ELR (cell line): Measurements from ENCODE around the gene BARHL1.

Experiments used
- DNase-seq: peaks from one replicate; pipeline ENCODE4 v3.0.0-alpha.2; 2015; ENCODE audit warnings: low read depth

Gene BARHL1

GRCh38 chr9:132587592-132587955, 5.2 kb downstream of the BARHL1 start:
- no peak for DNase-seq

DNA sequence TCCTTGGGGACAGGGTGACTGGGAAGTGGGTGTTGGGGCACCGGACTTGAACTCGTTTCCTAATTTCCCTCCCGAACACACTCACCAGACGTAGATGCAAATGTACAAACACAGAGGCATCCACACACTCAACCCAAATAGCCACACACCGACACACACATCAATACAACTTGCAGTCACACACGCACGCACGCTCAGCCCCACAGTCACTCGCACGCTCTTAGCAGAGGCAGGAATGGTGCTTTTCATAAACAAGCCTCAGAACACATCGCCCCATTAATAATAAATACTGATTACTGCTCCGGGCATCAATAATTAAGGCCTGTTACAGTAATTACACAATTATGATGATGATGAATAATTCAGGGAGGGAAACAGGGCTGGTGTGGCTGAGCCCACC, 5.7 kb downstream of the BARHL1 start:
- no peak for DNase-seq

GRCh38 chr9:132588501-132589147, 6.2 kb downstream of the BARHL1 start:
- DNase-seq = no peak

DNA sequence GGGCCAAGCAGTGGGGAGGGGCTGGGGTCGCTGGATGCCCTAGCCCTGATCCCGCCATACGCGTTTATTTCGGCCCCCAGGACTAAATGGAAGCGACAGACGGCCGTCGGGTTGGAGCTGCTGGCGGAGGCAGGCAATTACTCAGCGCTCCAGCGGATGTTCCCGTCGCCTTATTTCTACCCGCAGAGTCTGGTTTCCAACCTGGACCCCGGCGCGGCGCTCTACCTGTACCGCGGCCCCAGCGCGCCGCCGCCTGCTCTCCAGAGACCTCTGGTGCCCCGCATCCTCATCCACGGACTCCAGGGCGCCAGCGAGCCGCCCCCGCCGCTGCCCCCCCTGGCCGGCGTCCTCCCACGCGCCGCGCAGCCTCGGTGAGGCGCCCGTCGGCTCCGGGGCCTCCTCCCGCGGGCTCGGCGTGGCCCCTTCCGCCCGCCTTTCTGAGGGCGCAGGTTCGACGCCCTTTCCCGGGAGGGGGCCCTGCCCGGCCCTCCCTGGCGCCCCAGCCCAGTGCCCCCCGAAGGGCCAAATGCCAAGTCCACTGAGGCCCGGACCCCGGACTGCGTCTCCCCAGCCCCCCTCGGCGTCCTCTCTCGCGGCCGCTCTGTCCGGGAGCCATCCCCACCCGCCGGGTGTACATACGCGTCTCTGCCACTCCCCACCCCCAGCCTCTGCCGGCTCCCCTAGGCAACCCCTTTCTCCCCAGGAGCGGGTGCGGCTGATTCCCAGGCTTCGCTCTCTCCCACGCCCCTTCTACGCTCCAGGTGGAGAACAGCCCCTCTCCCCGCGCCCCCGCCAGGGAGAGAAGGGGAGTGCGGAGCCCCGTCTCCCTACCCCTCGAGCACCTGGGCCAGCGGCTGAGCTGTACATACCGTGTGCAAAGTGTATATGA, 7.0 kb downstream of the BARHL1 start:
- no peak for DNase-seq

GRCh38 chr9:132590037-132590317, 7.6 kb downstream of the BARHL1 start:
- DNase-seq = no peak

- DNase-seq = no peak
Observed at GRCh38 chr9:132590318-132591182, 8.1 kb downstream of the BARHL1 start.

- DNase-seq = no peak
Observed at GRCh38 chr9:132591244-132591643, 8.8 kb downstream of the BARHL1 start.

DNA sequence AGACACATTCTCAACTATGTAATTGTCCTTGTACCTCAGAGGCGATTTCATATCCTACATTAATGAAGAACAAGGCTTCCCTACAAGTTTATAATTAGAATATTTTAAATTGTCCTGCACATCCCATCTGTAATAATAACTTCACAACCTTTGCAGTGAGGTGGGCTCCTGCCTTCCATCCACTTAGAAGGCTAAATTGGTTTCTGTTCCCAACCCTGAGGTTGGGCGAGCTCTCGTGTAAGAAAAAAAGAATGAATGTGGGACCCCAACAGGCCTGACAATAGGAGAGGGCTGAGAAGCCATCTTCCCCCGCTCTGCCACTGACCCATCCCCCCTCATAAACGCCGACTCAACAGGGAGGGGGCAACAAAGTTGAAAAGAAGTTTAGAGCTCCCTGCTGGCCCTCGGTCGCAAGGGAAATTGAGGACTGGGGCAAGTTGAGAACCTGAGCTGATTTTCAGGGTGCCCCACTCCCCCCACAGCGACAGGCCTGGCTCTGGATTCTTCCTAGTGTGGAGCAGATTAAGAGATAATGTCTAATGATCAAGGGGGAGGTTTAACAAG, 9.4 kb downstream of the BARHL1 start:
- DNase-seq = no peak

- DNase-seq = no peak
Observed at GRCh38 chr9:132592451-132592850, 10.0 kb downstream of the BARHL1 start.

DNA sequence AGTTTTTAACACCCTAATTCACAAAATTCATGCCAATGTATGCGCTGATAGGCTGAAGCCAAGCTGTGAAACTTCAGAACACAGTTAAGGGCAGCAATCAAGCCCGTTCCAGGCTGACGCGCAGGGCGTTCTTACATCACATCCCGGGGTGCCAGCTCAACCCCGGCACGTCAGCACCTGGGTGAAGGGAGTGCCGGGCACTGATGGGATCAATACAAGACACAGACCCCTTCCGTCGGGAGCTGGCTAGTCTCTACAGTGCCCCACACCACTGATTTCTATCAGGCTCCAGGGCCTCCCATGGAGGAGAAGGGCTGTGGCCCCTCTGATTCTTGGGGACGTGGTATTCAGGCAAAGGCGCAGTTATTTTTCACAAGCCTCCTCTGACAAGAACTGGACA, 12.0 kb downstream of the BARHL1 start:
- no peak for DNase-seq

- DNase-seq = no peak
Observed at GRCh38 chr9:132595319-132595718, 12.9 kb downstream of the BARHL1 start.

GRCh38 chr9:132596200-132596599, 13.8 kb downstream of the BARHL1 start:
- DNase-seq = no peak

DNA sequence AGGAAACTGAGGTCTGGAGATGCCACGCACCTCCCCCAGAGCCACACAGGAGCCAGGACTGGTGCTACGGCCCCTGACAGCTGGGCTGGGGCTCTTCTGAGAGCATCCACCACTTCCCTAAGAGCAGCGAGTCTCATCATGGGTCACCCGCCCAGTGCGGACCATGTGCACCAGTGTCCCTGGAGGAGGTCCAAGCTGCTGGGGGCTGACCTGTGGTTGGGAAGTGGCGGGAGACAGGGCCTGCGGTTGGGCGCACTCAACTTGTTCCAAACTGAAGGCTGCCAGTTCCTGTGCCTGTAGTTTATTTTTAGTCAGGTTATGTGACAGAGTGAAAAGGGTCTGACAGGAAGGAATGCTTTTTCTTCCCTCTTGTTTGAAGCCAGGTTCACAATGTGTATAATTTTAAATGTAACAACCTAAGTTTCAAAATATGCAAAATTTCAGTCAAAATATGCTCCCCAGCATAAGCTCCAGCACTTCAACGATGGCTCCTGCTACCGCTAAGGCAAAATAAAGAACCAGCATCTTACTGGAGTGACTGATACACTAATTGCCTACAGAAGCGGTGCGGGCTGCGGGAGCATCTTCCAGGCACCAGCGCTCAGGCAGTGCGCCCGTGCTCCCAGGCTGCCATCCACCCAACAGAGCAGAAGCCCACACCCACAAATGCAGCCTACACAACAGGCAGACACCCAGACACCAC, 14.8 kb downstream of the BARHL1 start:
- no peak for DNase-seq

DNA sequence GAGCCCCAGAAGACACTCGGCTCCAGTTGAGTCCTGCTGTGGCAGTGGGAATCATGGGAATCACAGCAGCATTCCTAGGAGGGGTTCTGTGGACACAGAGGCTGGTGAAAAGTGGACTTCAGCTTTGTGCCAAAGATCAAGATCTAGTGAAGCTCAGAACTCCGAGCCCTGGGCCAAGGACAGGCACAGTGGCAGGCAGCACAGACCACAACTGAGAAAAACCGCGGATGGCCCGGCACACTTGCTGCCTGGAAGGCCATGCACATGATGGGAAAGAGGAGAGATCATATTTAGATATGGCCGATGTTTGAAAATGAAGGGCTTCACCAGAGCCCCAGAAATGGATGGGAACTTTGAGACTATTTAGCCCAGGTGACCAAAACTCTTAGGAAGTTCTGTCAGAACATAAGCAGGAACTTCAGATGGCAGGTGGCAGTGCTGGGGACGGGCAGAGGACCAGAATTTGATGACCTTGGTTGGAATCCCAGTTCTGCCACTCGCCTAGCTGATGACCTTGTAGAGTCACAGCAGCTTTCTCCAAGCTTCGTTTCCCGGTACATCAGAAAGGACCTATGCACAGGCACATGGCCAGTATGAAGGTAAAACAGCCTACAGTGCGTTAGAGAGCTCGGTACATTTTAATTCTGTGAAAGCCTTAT, 18.0 kb downstream of the BARHL1 start:
- DNase-seq = no peak

DNA sequence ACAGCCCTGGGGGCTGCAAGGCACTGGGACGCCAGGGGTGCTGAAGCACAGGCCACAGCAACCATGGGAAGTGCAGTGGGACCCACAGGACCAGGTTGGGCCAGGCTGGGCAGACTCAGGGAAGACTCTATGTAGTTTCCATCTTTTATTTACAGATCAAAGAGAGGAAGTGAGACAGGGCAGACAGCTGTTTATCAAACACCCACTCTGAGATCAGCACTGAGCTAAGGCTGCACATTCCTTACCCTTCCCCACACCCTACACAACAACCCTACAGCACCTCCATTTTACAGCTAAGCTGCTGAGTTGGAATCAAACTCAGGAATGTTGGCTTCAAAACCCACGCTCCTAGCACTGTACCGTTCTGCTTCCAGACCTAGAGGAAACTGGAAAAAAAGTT, 19.8 kb downstream of the BARHL1 start:
- DNase-seq = no peak

GRCh38 chr9:132605387-132605786, 23.0 kb downstream of the BARHL1 start:
- DNase-seq = no peak

DNA sequence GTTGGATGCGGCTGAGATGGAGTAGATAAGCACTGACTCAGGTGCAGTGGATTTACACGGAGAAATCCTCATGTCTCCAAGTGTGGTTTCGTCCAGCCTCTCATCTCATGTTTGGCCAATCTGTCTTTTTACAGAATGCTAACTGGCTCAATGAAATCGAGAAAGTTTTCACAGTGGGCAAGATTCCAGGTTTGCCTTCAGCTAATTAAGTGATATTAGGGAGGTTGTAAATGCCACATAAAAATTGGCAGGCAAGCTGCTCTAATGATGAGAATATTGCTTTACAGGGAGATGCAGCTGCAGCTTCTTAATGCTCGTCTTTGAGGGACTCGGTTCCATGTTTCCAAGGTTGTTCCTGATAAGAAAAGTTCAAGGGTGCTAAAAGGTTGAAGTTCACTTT, 23.7 kb downstream of the BARHL1 start:
- DNase-seq = no peak

GRCh38 chr9:132609184-132609583, 26.8 kb downstream of the BARHL1 start:
- DNase-seq = no peak

GRCh38 chr9:132609829-132610228, 27.4 kb downstream of the BARHL1 start:
- DNase-seq = peak; percentile 98

- DNase-seq = no peak
Observed at GRCh38 chr9:132610661-132611060, 28.3 kb downstream of the BARHL1 start.

DNA sequence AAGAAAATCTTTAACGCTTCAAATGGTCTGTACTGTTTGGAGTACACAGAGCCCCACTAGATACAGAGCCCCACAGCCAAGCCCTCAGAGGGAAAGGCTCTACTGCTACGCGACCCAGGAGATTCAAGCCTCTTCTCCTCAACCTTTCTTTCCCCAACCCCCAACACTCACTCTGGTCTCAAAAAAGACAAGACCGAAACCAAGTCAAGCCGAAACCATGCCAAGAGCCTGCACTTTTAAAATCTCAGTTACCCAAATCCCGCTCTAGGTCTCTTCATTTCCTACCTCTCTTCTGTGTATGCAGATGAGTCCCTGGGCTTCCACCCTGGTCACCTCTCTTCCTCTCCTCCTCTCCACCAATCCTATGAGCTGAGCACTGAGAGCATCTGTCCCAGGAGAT, 31.9 kb downstream of the BARHL1 start:
- DNase-seq = no peak
